GM19099 (cell line): ENCODE data around the gene RNF41.
A peak's percentile ranks its signal among the peaks of the same experiment; 100 is the strongest.

Experiments
- POLR2A ChIP-seq: IDR thresholded peaks from 3 replicates; pipeline ENCODE4 v1.6.1; 2011; ENCODE audit warnings: low read depth; ENCODE audit not compliant: insufficient read length; ENCODE audit errors: extremely low read depth

Gene RNF41

GRCh38 chr12:56224102-56224701 is 2.5 kb upstream of the RNF41 start, which contains the start of gene NABP2:
NABP2 (plus strand) TSS chr12:56224342; CDS start chr12:56224857, 515 bp downstream.
- peak; percentile 75 for TF ChIP-seq POLR2A

GRCh38 chr12:56223571-56224101 is 1.9 kb upstream of the RNF41 start:
- no peak for TF ChIP-seq POLR2A

- no peak for TF ChIP-seq POLR2A
Measured at GRCh38 chr12:56222531-56222895, 791 bp upstream of the RNF41 start.

GRCh38 chr12:56221232-56221756 is 428 bp downstream of the RNF41 start:
- TF ChIP-seq POLR2A: no peak

- no peak for TF ChIP-seq POLR2A
Measured at GRCh38 chr12:56220611-56221231, 1.0 kb downstream of the RNF41 start.

GRCh38 chr12:56219840-56220239 is 1.9 kb downstream of the RNF41 start:
- TF ChIP-seq POLR2A: no peak

GRCh38 chr12:56216461-56216860 is 5.3 kb downstream of the RNF41 start:
- no peak for TF ChIP-seq POLR2A

GRCh38 chr12:56213878-56214277 is 7.8 kb downstream of the RNF41 start:
- TF ChIP-seq POLR2A: no peak

GRCh38 chr12:56212361-56212760 is 9.4 kb downstream of the RNF41 start:
- TF ChIP-seq POLR2A: no peak

- TF ChIP-seq POLR2A: no peak
Measured at GRCh38 chr12:56208006-56208405, 13.7 kb downstream of the RNF41 start.

- no peak for TF ChIP-seq POLR2A
Measured at GRCh38 chr12:56206452-56207166, 15.1 kb downstream of the RNF41 start.

- TF ChIP-seq POLR2A: no peak
Measured at GRCh38 chr12:56205445-56205844, 16.3 kb downstream of the RNF41 start.

- no peak for TF ChIP-seq POLR2A
Measured at GRCh38 chr12:56204275-56204674, 17.4 kb downstream of the RNF41 start.

GRCh38 chr12:56202838-56203237 is 18.9 kb downstream of the RNF41 start:
- TF ChIP-seq POLR2A: no peak

GRCh38 chr12:56202366-56202765 is 19.4 kb downstream of the RNF41 start:
- no peak for TF ChIP-seq POLR2A

GRCh38 chr12:56198836-56199235 is 22.9 kb downstream of the RNF41 start:
- TF ChIP-seq POLR2A: no peak
